Glomerular visceral epithelial cell (primary cell): ENCODE results near the gene HOXD8.

Source experiments
- DNase-seq: peaks from one replicate; pipeline ENCODE4 v3.0.0-alpha.2; 2016; ENCODE audit errors: extremely low spot score

HOXD8 gene

GRCh38 chr2:176115883-176116813 lies 13.4 kb upstream of the HOXD8 start, which contains the start of gene HOXD10:
TSS of gene HOXD10 (plus strand) at chr2:176116778. CDS start at chr2:176116834, 56 bp downstream.
- no peak for DNase-seq

- no peak for DNase-seq
Observed at GRCh38 chr2:176117162-176117822, 12.2 kb upstream of the HOXD8 start.

- no peak for DNase-seq
Observed at GRCh38 chr2:176117823-176118371, 11.6 kb upstream of the HOXD8 start.

- peak; percentile 58 for DNase-seq
Observed at GRCh38 chr2:176118601-176119339, 10.7 kb upstream of the HOXD8 start.

- DNase-seq = no peak
Observed at GRCh38 chr2:176120364-176121189, 8.9 kb upstream of the HOXD8 start.

- DNase-seq = no peak
Observed at GRCh38 chr2:176121190-176122051, 8.1 kb upstream of the HOXD8 start.

GRCh38 chr2:176122052-176122682 lies 7.3 kb upstream of the HOXD8 start:
- DNase-seq = no peak

GRCh38 chr2:176122683-176123410 lies 6.7 kb upstream of the HOXD8 start, which contains the start of gene HOXD9:
TSS of gene HOXD9 (plus strand) at chr2:176122719. CDS start at chr2:176122769, 50 bp downstream.
- DNase-seq = no peak

- no peak for DNase-seq
Observed at GRCh38 chr2:176123411-176124109, 5.9 kb upstream of the HOXD8 start.

- DNase-seq = no peak
Observed at GRCh38 chr2:176124110-176124946, 5.2 kb upstream of the HOXD8 start.

GRCh38 chr2:176124947-176125771 lies 4.3 kb upstream of the HOXD8 start:
- DNase-seq = no peak

GRCh38 chr2:176125772-176126054 lies 3.8 kb upstream of the HOXD8 start:
- DNase-seq = no peak

GRCh38 chr2:176126929-176127773 lies 2.4 kb upstream of the HOXD8 start:
- peak; percentile 66 for DNase-seq

- DNase-seq = no peak
Observed at GRCh38 chr2:176127774-176128072, 1.8 kb upstream of the HOXD8 start.

GRCh38 chr2:176128172-176128981 lies 1.1 kb upstream of the HOXD8 start:
- DNase-seq = no peak
